ENCODE data around the gene TMCO4. TPM values are rescaled to one million over a fixed set of nuclear protein-coding genes. Genes with fewer than 3 reads are reported as not detected.

Gene TMCO4
- total RNA-seq, 1 donor = 27.5 TPM

GRCh38 chr1:19734472-19734999 is 65.2 kb downstream of the TMCO4 start:
- DNase-seq (ENCODE audit: insufficient read length, low spot score, missing footprints) = peak; percentile 82
- peak overlapping the region; percentile 69 for H3K4me2 ChIP-seq (ENCODE audit: insufficient read depth, low read length)
- peak overlapping the region; percentile 95 for H3K27ac ChIP-seq (ENCODE audit: low read depth, low read length)

GRCh38 chr1:19734056-19734455 is 65.7 kb downstream of the TMCO4 start:
- no peaks in the 10 kb centered on the region for H3K27me3 ChIP-seq (ENCODE audit: insufficient read depth, low read length)
- H3K79me2 ChIP-seq (ENCODE audit: insufficient read depth, low read length) = no peaks in the 10 kb centered on the region
- H3K4me3 ChIP-seq (ENCODE audit: insufficient read depth, low read length) = no peak overlapping the region
- peaks cover 27% of the 10 kb centered on the region for H3K4me1 ChIP-seq (ENCODE audit: insufficient read depth, low read length)
- no peaks in the 10 kb centered on the region for H4K20me1 ChIP-seq (ENCODE audit: insufficient read depth, low read length)
- H3K4me2 ChIP-seq (ENCODE audit: insufficient read depth, low read length) = no peak overlapping the region
- peaks cover 5% of the 10 kb centered on the region for H3K9me3 ChIP-seq (ENCODE audit: low read depth, low read length)
- TF ChIP-seq CTCF (IDR thresholded peaks at IDR 0.05; ENCODE audit: extremely low read depth, low read depth, low read length) = no peak
- no peak overlapping the region for H2AFZ ChIP-seq (ENCODE audit: low read length)
- no peak overlapping the region for H3K27ac ChIP-seq (ENCODE audit: low read depth, low read length)
- peaks cover 9% of the 10 kb centered on the region for H3K36me3 ChIP-seq (ENCODE audit: insufficient read depth, low read length)
- DNase-seq (ENCODE audit: insufficient read length, low spot score, missing footprints) = no peak

More at GRCh38 chr1:19734472-19734999, 65.2 kb downstream of the TMCO4 start:
- peaks cover 27% of the 10 kb centered on the region for H3K4me1 ChIP-seq (ENCODE audit: insufficient read depth, low read length)
- H3K4me3 ChIP-seq (ENCODE audit: insufficient read depth, low read length) = no peak overlapping the region
- H2AFZ ChIP-seq (ENCODE audit: low read length) = no peak overlapping the region
- H3K27me3 ChIP-seq (ENCODE audit: insufficient read depth, low read length) = no peaks in the 10 kb centered on the region
- peaks cover 5% of the 10 kb centered on the region for H3K9me3 ChIP-seq (ENCODE audit: low read depth, low read length)
- TF ChIP-seq CTCF (IDR thresholded peaks at IDR 0.05; ENCODE audit: extremely low read depth, low read depth, low read length) = no peak
- H3K36me3 ChIP-seq (ENCODE audit: insufficient read depth, low read length) = peaks cover 9% of the 10 kb centered on the region
- H4K20me1 ChIP-seq (ENCODE audit: insufficient read depth, low read length) = no peaks in the 10 kb centered on the region
- H3K79me2 ChIP-seq (ENCODE audit: insufficient read depth, low read length) = no peaks in the 10 kb centered on the region

GRCh38 chr1:19733615-19734014 is 66.1 kb downstream of the TMCO4 start:
- H3K4me3 ChIP-seq (ENCODE audit: insufficient read depth, low read length) = no peak overlapping the region
- peaks cover 27% of the 10 kb centered on the region for H3K4me1 ChIP-seq (ENCODE audit: insufficient read depth, low read length)
- no peak for DNase-seq (ENCODE audit: insufficient read length, low spot score, missing footprints)
- H4K20me1 ChIP-seq (ENCODE audit: insufficient read depth, low read length) = no peaks in the 10 kb centered on the region
- no peaks in the 10 kb centered on the region for H3K79me2 ChIP-seq (ENCODE audit: insufficient read depth, low read length)
- no peak overlapping the region for H3K27ac ChIP-seq (ENCODE audit: low read depth, low read length)
- H3K9me3 ChIP-seq (ENCODE audit: low read depth, low read length) = peaks cover 5% of the 10 kb centered on the region
- no peaks in the 10 kb centered on the region for H3K27me3 ChIP-seq (ENCODE audit: insufficient read depth, low read length)
- TF ChIP-seq CTCF (IDR thresholded peaks at IDR 0.05; ENCODE audit: extremely low read depth, low read depth, low read length) = no peak
- H3K36me3 ChIP-seq (ENCODE audit: insufficient read depth, low read length) = peaks cover 9% of the 10 kb centered on the region
- H2AFZ ChIP-seq (ENCODE audit: low read length) = no peak overlapping the region
- H3K4me2 ChIP-seq (ENCODE audit: insufficient read depth, low read length) = no peak overlapping the region

GRCh38 chr1:19731311-19731821 is 68.3 kb downstream of the TMCO4 start:
- no peak overlapping the region for H2AFZ ChIP-seq (ENCODE audit: low read length)
- H3K4me1 ChIP-seq (ENCODE audit: insufficient read depth, low read length) = peaks cover 22% of the 10 kb centered on the region
- no peak overlapping the region for H3K4me3 ChIP-seq (ENCODE audit: insufficient read depth, low read length)
- no peak overlapping the region for H3K27ac ChIP-seq (ENCODE audit: low read depth, low read length)
- H3K79me2 ChIP-seq (ENCODE audit: insufficient read depth, low read length) = no peaks in the 10 kb centered on the region
- H3K4me2 ChIP-seq (ENCODE audit: insufficient read depth, low read length) = no peak overlapping the region
- no peaks in the 10 kb centered on the region for H3K27me3 ChIP-seq (ENCODE audit: insufficient read depth, low read length)
- DNase-seq (ENCODE audit: insufficient read length, low spot score, missing footprints) = peak; percentile 52
- H3K36me3 ChIP-seq (ENCODE audit: insufficient read depth, low read length) = peaks cover 12% of the 10 kb centered on the region
- H4K20me1 ChIP-seq (ENCODE audit: insufficient read depth, low read length) = no peaks in the 10 kb centered on the region
- TF ChIP-seq CTCF (IDR thresholded peaks at IDR 0.05; ENCODE audit: extremely low read depth, low read depth, low read length) = no peak
- peaks cover 5% of the 10 kb centered on the region for H3K9me3 ChIP-seq (ENCODE audit: low read depth, low read length)

All from osteoblast (primary cell).